Activated CD4-positive, CD25-positive, alpha-beta regulatory T cell treated with anti-CD3 and anti-CD28 coated beads, Interleukin-2, amount 50 U/mL, for 24 hours (primary cell): ENCODE results near the gene TCF4.

Source experiments
- ATAC-seq, 2 donors: fragments of 150-1000 bp; cut with Tn5 transposase; one replicate each; pipeline ENCODE4 v1.10.0; 2021; ENCODE audit warnings: mild to moderate bottlenecking in 1 of 2, moderate library complexity in 1 of 2

TCF4 gene

DNA sequence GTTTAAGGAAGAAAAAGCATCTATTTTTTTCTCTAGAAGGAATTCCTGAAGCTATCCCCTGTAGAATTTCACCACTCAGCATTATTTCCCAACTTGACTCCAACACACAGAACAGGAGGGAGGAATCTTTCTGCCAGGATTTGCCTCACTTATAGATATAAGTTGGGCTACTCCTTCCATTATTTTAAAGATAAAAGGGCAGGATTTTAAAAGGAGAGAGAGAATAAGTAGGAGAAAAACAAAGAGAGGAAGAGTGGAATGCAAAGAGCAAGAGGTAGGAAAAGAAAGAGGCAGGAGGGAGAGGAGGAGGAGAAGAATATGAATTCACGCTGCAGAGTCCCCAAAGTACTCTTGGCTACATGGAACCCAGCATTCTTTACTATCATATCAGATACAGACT lies 182.5 kb downstream of the TCF4 start:
- no peak for ATAC-seq

DNA sequence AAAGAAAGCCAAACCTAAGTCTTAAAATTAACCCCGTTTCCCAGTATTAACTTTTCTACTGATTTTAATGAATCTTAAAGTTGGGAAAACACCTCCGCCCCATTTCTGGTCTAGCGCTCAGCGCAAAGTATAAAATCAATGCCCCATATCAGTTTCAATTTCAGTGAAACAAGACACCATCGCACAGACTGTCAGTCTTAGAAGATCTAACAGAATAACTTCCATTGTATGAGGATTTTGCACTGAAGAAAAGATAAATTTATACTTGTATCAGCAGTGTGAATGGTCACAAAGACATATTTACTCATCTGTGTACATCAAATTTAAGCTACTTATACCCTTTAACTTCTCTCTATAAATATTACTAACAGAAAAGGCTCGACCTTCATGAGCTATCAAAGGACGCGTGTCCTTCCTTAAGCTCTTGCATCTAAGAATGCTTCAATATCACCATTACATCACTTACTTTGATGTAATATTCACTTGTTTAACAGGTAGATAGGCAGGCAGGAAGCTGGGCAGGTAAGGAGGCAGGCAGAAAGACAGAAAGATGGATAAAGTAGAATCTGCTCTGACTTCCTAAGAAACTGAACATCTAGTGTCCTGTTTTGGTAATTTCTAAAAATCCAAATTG lies 183.0 kb downstream of the TCF4 start:
- ATAC-seq, result no peak

DNA sequence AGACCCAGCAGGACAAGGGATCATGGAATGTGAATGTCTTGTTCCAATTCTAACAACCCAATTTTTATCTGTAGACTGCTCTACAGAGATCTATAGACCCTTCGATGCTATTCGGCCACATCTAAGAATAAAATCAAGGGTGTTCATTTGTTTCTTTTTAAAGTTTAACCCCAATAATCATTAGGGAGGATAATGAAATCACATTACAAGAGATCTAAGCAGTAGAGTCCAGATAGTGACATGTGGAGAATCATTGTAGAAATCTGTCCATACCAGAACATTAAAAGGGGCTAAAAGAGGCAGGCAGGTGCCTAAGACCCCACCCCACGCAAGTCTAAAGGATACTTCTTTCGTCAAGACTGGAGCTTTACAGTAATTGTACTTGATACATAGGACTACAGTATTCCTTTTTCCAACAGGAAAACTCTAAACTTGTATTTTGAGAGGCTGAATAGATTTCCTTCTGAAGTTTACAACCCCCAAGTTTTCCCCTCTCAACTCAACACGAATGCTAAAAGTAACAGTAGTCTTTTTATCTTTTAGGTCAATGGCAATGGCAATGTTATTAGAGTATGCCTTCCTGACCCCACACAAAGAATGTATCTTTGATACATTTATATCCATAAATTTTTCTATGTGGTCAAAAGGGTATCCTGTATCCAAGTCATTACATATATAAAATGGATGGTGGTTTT lies 183.7 kb downstream of the TCF4 start:
- ATAC-seq, result no peak

DNA sequence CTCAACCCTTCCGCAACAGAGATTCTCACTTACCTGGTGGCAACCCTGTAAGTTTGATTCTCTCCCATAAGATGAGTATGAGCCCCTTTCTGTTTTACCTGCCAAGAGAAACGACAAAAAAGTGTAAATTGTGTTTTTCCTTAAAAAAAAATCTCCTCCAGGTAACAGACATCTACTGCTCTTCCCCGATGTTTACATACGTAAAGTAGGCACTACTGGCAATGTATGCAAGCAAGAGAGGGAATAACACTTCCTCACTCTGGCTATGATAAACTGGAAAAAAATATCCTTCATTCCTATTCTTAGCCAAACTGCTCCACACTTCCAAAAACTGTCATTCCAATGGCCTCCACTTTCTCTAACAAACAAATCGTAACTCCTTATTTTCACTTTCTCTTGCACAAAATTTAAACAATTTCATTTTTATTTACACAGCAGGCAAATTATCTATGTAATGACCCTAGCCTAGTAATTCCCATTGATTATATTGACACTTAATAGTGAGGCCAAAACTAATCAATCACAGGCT lies 184.5 kb downstream of the TCF4 start:
- ATAC-seq, result no peak

DNA sequence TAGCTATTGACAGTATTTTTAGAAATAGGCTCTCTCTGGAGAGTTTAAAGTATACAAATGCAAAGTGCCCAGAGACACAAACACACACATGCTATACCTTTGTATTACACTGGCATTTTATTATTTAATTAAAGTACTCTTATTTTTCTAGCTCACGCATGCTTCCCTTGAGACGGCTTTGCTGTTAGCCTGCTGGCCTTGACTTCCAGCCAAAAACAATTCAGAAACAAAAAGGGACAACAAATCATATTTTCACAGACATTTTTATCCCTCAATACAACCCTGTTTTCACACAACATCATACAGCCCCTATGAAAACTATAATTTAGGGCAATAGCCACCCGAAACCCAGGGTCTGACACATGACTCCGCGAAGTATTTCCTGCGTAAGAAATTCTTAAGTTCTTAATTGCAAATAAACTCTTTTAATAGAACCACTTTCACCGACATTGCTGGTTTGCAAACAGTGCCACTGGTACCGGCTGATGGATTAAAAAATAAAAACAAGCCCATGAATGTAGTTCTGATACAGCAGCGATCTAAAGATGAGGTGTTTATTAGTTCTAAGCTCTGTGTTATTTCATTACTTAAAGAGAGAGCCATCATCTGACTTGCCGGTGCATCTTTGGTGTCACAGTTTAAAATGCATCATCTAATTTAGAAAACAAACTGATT lies 185.1 kb downstream of the TCF4 start:
- no peak for ATAC-seq

DNA sequence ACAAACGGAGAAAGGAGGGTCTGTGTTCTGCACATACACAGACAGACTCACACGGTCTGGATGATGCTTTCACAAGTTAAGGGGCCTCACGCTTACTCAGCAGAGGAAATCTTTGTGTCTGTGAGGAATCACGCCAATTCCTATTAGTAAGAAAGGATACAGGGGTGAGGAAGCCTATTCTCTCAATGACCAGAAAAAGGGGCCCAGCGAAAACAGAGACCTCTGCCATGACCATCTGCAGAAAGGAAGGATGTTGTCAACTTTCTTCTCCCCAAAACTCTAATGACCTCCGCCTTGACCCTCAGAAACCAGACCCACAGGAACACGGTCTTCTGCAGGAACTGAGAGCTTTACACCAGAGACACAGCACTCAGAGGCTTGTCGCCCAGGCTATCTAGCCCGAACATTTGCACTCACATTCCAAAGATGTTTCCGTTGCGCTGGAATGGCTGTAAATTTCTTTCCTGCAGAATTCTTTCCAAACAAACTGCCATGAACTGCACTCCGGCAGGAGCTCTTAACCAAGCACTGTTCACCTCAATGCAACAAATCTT lies 186.3 kb downstream of the TCF4 start:
- no peak for ATAC-seq

DNA sequence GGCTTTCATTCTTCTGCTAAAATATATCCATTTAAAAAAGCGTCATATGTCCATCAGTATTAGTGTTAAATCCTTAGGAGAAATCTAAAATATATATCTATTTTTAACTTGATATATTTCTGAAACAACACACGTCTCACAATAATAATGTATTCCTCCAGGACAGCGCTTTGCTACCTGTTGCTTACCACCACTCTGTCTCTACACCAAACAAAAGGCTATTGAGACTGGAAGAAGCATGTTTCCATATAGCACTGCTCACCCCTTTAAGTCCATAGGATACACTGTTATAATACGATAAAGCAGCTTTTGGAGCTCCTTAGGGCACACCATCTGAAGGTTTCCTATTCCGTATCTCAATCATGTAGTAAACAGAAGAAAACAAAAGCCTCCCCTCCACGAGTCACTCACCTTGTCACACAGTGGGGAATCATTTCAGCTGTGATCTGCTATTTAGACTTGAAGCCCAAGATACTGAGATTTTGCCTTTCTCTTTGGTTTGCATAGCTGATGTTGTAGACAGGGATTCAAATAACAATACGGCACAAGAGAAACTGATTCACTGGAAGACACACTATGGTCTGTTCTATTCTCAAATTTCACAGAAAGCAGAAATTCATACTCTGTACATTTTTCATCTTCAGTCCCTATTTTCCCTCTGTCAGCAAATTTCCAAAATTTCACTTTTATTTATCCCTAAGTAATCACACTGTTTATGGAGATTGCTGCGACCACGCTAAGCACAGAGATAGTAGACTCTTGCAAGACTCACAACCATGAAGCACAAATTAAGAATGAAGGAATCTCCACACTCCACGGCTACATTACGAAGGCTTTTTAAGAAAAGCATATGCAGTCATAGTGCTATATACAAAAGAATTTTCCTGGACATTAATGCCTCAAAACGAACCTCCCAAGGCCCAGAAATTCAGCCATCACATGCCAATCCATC lies 187.1 kb downstream of the TCF4 start:
- no peak for ATAC-seq

DNA sequence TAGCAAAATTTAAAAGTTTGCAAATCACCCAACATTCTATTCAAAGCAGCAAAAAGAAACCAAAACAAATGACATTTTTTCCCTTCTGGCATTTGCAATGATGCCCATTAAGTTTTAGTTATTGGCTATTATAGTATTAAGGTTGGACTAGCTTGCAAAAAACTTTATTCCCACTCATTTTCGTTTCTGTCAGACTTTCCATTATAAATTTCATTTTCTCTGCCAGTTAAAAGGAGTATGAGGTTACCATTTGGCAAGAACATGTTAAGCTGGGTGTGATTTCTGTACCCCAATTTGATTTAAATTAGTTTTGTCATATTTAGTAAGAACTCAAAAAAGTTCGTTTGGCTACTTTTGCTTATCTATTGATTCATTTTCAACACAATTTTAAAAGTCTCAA lies 187.9 kb downstream of the TCF4 start:
- no peak for ATAC-seq

DNA sequence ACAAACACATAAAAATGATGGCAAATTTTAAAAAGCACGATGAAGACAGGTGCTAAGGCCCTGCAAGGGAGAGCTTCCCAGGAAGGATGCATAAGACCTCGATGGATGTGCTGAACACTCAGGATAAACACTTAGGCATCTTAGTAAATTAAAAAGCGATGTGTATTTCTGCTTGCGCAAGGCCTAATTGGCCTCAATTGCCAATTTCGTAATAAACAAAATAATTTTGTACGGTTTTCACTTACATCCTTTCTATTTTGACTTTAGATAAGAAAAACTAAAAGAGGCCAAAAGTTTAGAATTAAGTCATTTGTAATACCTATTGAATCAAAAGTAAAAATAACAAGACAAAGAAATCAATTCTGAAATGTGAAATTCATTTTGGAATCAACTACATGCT lies 189.1 kb downstream of the TCF4 start:
- no peak for ATAC-seq

DNA sequence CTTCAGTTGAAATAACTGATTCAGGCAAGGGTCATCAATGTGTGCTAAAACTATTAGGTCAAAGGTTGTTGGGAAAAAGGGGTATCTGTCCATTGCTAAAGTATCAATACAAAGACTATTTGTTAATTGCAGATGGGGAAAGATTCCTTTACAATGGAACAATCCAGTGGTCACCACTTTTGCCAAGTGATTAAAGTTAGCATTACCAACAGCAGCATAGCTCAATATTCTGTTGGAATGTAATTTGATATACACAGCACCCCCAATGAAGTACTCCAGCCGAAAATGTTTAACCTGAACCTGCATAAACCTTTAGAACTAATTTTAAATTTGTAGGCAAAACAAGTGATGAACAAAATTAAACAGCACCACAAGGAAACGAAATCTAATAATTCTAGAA lies 191.0 kb downstream of the TCF4 start:
- ATAC-seq, result no peak

DNA sequence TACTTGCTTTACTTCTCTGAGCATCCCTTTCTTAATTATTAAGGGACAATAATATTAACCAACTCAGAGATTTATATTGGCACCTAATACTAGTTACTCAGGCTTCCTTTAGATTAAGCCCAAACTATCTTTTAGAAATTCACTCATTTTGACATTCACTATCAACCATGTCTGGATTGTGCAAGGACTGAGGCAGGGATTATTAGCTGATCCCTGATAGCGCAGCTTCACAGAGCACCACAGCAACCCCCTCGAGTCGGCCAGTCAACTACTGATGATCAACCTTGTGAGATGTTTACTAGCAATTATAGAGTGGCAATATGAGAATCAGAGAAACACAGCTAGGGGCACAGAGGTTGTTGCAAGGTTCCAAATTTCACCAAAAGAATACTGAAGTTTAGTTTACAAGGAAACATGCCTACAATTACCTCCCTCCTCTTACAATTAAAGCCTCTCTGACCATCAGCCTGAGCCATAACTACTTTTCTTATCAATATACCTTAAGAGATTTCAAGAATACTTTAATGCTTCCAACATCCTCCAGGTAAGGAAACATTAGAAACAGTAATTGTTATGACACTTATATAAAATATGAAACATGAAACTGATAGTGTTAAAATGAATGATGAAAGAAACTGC lies 191.6 kb downstream of the TCF4 start:
- no peak for ATAC-seq

DNA sequence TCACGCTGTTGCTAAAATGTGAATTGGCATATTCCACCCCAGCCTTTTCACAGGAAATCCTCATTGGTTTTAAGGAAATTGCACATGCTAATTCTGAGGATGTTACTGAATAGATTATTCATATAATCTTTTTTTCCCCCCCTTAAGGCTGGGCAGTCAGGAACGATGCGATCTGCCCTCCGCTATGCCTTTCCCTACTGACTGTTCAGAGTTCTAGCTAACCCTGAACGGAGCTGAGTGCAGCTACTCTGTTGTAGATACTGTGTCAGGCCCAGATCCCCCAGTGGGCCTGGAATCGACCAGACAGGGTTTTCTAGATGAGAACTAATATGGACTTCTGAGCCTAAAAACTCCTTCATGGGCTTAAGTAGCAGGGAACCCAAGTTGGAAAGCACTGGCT lies 192.2 kb downstream of the TCF4 start:
- ATAC-seq, result no peak

DNA sequence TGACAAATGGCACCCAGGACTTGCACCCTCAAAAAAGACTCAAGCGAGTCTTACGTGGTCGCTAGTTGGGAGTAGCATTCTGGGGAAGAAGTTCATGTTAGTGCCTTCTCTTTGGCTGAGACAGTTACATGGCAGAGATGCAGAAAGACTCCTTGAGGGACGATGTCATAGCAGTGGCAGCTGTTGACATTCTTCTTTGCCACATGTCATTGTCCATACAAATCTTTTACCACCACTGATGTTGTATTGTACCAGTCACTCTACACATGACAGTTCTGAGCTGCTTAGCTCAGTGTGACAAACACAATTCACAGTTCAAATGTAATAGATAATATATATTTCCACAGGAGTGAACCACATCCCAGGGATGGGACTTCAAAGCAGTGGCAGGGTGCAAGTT lies 197.1 kb downstream of the TCF4 start:
- no peak for ATAC-seq

DNA sequence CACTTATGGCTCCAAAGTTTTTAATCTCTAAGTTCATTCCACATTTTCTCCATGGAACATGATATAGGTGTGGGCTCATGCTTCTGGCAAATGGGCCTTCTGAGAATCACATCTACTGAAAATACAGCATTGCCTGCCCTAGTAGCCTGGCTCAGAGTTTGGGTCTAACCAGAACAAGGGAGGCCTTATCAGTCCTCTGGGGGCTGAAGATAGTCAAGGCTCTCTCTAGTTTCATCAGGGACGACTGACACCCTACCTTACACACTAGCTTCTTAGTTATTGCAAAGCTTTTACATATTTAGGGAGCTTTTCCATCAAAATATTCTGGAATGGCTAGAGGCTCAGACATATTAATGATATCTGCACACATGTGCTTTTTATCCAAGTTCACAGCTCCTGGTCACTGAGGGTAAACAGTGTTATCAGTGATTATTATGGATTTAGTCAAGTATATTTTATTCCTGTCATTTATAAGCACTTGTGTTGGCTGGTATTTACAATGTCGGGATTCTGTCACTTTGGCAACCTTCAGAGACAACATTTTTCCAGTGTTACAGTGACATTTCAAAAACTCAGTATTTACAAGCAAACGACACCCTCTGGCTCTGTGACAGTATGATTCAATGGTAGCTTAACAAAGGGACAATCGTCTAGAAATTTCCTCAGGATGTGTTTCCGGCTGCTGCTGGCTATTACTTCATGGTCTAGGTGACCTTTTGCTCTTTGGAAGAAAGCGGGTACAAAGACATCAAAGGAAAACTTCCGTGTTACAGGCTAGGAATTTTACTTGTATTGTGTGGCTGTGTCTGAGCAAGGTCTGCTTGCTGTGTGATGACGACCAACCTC lies 200.6 kb downstream of the TCF4 start:
- ATAC-seq, result no peak

DNA sequence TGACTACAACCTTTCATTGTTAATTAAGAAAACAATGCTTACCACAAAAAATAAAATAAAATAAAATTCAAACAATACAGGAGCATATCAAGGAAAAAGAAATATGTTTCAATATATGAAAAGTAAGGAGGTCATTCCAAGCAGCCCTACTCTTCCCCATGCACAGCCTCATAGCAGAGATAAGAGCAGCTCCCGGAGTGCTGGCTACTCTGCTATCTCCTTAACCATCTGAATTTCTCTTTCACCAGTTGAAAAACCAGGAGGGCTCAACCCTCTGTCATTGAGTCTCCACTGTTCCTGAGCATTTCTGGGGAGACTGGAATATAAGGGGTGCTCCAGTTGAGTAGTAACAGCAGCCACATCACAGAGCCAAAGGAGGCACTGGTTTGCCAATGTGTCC lies 201.4 kb downstream of the TCF4 start:
- ATAC-seq, result no peak

DNA sequence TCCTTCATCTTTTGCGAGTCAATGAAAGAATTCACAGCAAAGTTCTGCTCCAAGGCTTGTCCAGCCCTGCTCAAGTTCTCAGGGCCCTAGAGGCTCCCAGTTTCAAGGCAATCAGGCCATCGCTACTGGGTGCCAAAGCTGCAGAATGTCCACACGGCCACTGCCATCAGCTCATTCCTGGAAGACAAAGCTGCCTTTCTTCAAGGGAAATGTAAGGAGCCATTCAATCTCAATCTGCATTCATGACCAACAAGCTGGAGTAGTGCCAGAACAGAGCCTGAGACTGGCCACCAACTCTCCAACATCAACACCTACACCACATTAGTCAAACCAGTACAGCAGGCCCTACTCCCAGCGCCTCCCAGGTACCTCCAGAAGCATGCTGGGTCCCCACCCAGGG lies 202.2 kb downstream of the TCF4 start:
- ATAC-seq, result no peak

DNA sequence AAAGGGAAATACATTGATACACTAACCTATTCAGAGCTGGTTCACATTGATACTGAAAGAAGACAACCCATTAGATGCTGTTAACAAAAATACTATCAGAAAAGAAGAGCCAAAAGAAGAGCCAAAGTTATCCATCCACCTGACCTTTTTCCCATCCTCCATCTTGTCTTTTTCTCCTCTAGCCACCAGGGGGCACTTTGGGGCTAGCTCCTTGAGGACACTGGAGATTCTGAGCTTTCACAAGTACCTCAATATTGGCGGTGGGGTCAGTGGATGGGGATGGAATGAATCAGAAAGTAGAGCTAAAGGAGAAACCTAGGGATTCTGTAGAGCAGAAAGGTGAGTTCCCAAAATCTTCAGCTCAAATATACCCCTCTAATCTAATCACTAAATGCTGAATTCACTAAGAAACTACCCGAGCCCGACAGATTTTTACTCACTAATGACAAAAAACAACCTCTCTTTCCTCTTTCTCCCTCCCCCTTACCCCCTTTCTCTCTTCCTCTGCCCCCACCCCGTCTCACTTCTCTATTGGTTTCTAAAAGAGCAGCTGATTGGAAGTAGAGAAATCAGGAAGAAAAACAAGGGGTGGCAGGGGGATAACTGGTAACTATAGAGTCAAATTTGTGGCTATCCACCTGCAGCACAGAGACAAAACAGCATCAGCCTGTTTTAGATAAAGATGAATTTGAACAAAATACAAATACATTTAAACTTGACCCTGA lies 203.3 kb downstream of the TCF4 start:
- no peak for ATAC-seq

DNA sequence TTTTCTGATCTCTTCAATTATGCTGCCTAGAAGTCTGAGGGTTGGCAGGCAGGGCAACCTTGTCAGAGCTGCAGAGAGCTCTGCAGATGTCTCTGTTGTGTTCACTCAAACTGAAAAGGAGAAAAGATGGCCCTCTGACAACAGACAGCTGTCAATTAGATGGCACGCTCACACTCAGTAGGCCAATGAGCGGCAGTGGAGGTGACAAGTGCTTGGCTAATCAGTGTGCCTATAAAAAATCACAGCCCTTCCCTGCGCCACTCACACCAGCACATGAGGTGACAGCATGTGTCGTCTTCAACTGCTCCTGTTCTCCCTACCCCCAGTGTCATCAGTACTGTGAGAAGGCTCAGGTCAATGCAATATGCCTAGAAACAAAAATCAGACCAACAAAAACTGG lies 203.9 kb downstream of the TCF4 start:
- no peak for ATAC-seq

DNA sequence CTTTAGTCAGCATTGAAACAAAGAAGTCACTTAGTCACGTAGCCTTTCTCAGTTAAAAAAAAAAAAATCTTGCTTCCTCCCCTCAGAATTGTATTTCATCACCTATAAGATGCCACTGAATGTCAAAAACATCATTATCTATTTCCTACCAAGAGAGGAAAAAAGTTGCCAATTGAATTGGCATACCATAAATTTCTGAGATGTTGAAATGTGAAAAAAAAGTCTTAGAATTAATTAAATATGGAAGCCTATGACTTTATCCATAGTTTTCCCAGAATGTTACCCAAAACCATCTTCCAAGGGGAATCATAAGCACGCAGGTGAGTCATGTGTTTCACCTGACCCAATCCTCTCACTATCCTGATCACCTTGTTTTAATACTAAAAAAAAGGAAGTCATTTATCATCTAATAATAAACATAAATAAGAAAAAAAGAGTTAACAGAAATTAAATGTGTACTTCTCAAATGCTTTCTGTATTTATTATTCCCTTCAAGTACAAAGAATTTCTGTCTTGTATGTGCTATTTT lies 205.7 kb downstream of the TCF4 start:
- no peak for ATAC-seq

DNA sequence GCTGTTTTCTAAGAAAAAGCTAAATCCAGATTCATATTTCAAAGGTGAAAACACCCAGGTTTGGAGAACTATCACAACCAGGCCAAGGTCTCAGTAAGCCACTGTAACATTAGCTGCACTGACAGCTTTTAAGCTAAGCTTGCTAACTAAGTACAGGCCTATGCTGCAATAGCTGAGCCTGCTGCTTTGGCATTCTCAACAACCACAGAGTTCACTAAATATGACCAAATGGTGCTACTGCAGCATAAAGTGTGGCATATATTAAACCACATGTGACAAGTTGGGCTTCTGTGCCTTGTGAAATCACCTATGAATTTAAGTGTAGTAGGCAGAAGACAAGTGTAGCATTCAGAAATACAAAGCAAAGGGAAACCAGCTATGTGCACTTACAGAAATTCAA lies 206.7 kb downstream of the TCF4 start:
- ATAC-seq, result no peak
